Measurements from ENCODE around the gene IGFN1.

DNA sequence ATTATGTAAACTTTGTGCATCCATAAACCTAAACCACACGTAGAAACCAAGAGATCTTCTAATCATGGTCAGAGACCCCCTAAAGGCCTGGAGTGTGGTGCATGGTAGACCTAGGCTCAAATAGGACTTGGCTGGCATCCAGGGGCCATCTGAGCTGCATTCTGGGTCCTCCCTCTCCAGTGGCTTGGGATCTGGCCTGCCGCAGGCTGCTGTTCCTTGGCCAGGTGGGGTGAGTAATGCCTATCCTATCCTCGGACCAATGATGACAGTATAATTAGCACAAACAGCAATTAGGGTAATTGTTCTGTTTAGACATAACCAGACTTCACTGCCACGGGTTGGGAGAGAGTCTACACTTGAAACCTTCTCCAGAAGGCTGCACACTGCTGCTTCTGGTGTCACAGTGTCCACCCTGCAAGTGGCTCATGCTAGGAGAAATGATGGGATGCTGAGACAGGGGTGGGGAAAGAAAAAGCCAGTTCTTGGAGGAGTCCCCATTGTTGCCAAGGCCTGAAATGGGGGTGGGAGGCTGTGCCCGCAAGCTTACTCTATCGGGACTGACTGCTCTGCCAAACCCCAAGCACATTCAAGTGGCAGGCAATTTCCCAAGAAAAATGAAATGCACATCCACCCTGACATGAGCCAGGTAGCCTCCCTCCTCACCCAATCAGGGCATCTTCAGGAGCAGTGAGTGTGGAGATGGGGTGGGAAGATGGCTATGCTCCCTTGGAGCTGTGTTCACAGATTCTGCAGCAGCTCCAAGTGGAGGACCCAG lies 80.2 kb downstream of the IGFN1 start:
- TF ChIP-seq, protein P1, sequence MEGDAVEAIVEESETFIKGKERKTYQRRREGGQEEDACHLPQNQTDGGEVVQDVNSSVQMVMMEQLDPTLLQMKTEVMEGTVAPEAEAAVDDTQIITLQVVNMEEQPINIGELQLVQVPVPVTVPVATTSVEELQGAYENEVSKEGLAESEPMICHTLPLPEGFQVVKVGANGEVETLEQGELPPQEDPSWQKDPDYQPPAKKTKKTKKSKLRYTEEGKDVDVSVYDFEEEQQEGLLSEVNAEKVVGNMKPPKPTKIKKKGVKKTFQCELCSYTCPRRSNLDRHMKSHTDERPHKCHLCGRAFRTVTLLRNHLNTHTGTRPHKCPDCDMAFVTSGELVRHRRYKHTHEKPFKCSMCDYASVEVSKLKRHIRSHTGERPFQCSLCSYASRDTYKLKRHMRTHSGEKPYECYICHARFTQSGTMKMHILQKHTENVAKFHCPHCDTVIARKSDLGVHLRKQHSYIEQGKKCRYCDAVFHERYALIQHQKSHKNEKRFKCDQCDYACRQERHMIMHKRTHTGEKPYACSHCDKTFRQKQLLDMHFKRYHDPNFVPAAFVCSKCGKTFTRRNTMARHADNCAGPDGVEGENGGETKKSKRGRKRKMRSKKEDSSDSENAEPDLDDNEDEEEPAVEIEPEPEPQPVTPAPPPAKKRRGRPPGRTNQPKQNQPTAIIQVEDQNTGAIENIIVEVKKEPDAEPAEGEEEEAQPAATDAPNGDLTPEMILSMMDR (IDR thresholded peaks at IDR 0.05; ENCODE audit: borderline replicate concordance, extremely low read depth, low read length, poor library complexity, severe bottlenecking): no peak
- TF ChIP-seq EZH2 (IDR thresholded peaks at IDR 0.05; ENCODE audit: borderline replicate concordance, low read depth, low read length, severe bottlenecking): no peak
